CD4-positive, alpha-beta T cell treated with Interleukin-4 for 4 hours (primary cell): Measurements from ENCODE around the gene FANCE.
A peak's percentile ranks its signal among the peaks of the same experiment; 100 is the strongest.

Experiments used
- DNase-seq: peaks from one replicate; pipeline ENCODE4 v3.0.0-alpha.2; 2020

FANCE gene

GRCh38 chr6:35486005-35486925, 34.1 kb downstream of the FANCE start:
- no peak for DNase-seq

GRCh38 chr6:35487658-35488516, 35.7 kb downstream of the FANCE start:
- no peak for DNase-seq

GRCh38 chr6:35488517-35488862, 36.4 kb downstream of the FANCE start:
- no peak for DNase-seq

- DNase-seq = no peak
Measured at GRCh38 chr6:35489066-35489465, 36.9 kb downstream of the FANCE start.

- no peak for DNase-seq
Measured at GRCh38 chr6:35489995-35490791, 38.1 kb downstream of the FANCE start.

- no peak for DNase-seq
Measured at GRCh38 chr6:35490821-35491557, 38.9 kb downstream of the FANCE start.

GRCh38 chr6:35491558-35492257, 39.6 kb downstream of the FANCE start:
- no peak for DNase-seq

GRCh38 chr6:35492258-35492973, 40.3 kb downstream of the FANCE start:
- DNase-seq = no peak

- no peak for DNase-seq
Measured at GRCh38 chr6:35492974-35493284, 40.8 kb downstream of the FANCE start.

GRCh38 chr6:35493307-35493983, 41.3 kb downstream of the FANCE start:
- no peak for DNase-seq

- DNase-seq = no peak
Measured at GRCh38 chr6:35494161-35494563, 42.0 kb downstream of the FANCE start.

GRCh38 chr6:35495258-35496035, 43.3 kb downstream of the FANCE start:
- no peak for DNase-seq

GRCh38 chr6:35496036-35496840, 44.1 kb downstream of the FANCE start:
- no peak for DNase-seq

- DNase-seq = peak; percentile 27
Measured at GRCh38 chr6:35496841-35497570, 44.9 kb downstream of the FANCE start, which contains the start of gene TEAD3. TEAD3 (minus strand) TSS chr6:35497079.

- peak; percentile 19 for DNase-seq
Measured at GRCh38 chr6:35497571-35498421, 45.7 kb downstream of the FANCE start.

- no peak for DNase-seq
Measured at GRCh38 chr6:35498422-35499067, 46.4 kb downstream of the FANCE start.
